ENCODE measurements around the gene DLG2. TPM values are rescaled to one million over a fixed set of nuclear protein-coding genes. Genes with fewer than 3 reads are reported as not detected.

Gene DLG2
- total and polyA plus RNA-seq, 9 of the 15 experiments (the other 6 are each of a cell fraction or from before 2014, with no cell fraction given), result 0.52 to 1.6 (median 0.95) TPM

DNA sequence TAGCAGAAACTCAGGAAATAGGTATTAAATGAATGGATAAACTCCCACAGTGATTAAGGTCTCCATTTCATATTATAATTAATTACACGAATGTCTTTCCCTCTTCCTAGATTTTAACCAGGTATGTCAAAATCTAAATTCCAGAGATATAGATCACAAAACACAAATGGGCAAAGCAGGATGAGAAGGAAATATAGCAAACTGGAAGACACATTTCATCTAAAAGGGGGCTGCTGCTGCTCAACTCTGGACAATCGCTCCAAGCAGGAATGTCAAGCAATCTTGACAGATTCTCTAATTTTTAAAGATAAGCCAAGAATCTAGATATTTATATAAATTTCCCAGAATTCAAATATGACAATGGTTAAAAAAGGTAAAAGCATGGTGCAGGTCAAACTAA lies 1786.8 kb downstream of the DLG2 start (continued):
- TF ChIP-seq PATZ1 (CRISPR knock-in tag; IDR thresholded peaks at IDR 0.05; ENCODE audit: borderline replicate concordance), result no peak
- TF ChIP-seq CEBPB (tag; IDR thresholded peaks at IDR 0.05), result no peak

GRCh38 chr11:83836883-83837654 lies 1790.1 kb downstream of the DLG2 start:
- CTCF ChIA-PET (ENCODE audit: low intra/inter-chr PET ratio), result no interaction called here
- intact Hi-C loops (cut with micrococcal nuclease), result loop anchor here (10.0 kb wide), 2 partner anchors 548 to 878 kb away; no protein-coding TSS in a partner anchor
- WGBS (ENCODE audit: insufficient coverage, low coverage, missing lambda C conversion rate), result 1% methylated on average over 10 of the region's 10 CpGs
- TF ChIP-seq, protein P1, sequence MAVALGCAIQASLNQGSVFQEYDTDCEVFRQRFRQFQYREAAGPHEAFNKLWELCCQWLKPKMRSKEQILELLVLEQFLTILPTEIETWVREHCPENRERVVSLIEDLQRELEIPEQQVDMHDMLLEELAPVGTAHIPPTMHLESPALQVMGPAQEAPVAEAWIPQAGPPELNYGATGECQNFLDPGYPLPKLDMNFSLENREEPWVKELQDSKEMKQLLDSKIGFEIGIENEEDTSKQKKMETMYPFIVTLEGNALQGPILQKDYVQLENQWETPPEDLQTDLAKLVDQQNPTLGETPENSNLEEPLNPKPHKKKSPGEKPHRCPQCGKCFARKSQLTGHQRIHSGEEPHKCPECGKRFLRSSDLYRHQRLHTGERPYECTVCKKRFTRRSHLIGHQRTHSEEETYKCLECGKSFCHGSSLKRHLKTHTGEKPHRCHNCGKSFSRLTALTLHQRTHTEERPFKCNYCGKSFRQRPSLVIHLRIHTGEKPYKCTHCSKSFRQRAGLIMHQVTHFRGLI (CRISPR knock-in tag; IDR thresholded peaks at IDR 0.05), result no peak
- TF ChIP-seq ZNF274 (IDR thresholded peaks at IDR 0.05; ENCODE audit: borderline replicate concordance, low read depth, low read length) (no peak), SMC3 (conservative IDR thresholded peaks at IDR 0.05; ENCODE audit: insufficient read depth, low read depth, low read length) (peak; percentile 40; the same call in 1 of the 2 replicates), PRMT5 (CRISPR knock-in tag; IDR thresholded peaks at IDR 0.05) (no peak), STAG1 (CRISPR knock-in tag; IDR thresholded peaks at IDR 0.05; ENCODE audit: borderline replicate concordance) (no peak), RBM25 (IDR thresholded peaks at IDR 0.05; ENCODE audit: low read depth, low read length, severe bottlenecking) (no peak), PHF20 (IDR thresholded peaks at IDR 0.05; ENCODE audit: partially characterized antibody) (no peak), CTCF (IDR thresholded peaks at IDR 0.05 in 2 of 3, conservative IDR thresholded peaks at IDR 0.05 in 1 of 3; ENCODE audit: insufficient read depth in 2 of 3, low read depth in 1 of 3, low read length in 3 of 3) (peak; percentile 58 to 63 (median 60))
- TF ChIP-seq, protein P2, sequence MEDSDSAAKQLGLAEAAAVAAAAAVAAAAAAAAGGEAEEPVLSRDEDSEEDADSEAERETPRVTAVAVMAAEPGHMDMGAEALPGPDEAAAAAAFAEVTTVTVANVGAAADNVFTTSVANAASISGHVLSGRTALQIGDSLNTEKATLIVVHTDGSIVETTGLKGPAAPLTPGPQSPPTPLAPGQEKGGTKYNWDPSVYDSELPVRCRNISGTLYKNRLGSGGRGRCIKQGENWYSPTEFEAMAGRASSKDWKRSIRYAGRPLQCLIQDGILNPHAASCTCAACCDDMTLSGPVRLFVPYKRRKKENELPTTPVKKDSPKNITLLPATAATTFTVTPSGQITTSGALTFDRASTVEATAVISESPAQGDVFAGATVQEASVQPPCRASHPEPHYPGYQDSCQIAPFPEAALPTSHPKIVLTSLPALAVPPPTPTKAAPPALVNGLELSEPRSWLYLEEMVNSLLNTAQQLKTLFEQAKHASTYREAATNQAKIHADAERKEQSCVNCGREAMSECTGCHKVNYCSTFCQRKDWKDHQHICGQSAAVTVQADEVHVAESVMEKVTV (CRISPR knock-in tag; IDR thresholded peaks at IDR 0.05), result peak; percentile 36; the same call in 1 of the 2 replicates

More at GRCh38 chr11:83836883-83837654, 1790.1 kb downstream of the DLG2 start:
- peak; percentile 88 for FAIRE-seq
- H3K4me1 ChIP-seq (replicated peaks in 1 of 2; ENCODE audit: control insufficient read depth in 2 of 2, insufficient read depth in 2 of 2, low read length in 2 of 2), result no peaks in the 10 kb centered on the region
- no peaks in the 10 kb centered on the region for H3K27me3 ChIP-seq (ENCODE audit: control insufficient read depth in 2 of 2, insufficient read depth in 2 of 2, low read length in 2 of 2)
- H3K4me3 ChIP-seq, result no peak overlapping the region
- in situ Hi-C loops (cut with MboI), result loop anchor here (25.0 kb wide), 2 partner anchors 725 to 1725 kb away; no protein-coding TSS in a partner anchor
- no peaks in the 10 kb centered on the region for H3K79me2 ChIP-seq (ENCODE audit: control insufficient read depth, insufficient read depth, low read length)
- POLR2A ChIA-PET, result interaction anchor here (0.6 to 1.0 kb wide), 3 partner anchors 11 to 143 kb away, joined by 3 to 4 read pairs (median 3); no protein-coding TSS in a partner anchor
- peak; percentile 96 for ATAC-seq
- no peaks in the 10 kb centered on the region for H4K20me1 ChIP-seq (replicated peaks; ENCODE audit: control insufficient read depth, insufficient read depth, low read length)
- H3K9me1 ChIP-seq (ENCODE audit: control insufficient read depth, insufficient read depth, low read length), result no peaks in the 10 kb centered on the region
- H2AFZ ChIP-seq (ENCODE audit: low read depth, low read length), result no peak overlapping the region
- H3K36me3 ChIP-seq (ENCODE audit: control insufficient read depth, insufficient read depth, low read length), result no peaks in the 10 kb centered on the region
- no peak overlapping the region for H3K9ac ChIP-seq (ENCODE audit: insufficient read depth in 1 of 2, low read depth in 2 of 2, low read length in 2 of 2)
- no peaks in the 10 kb centered on the region for H3K9me3 ChIP-seq (replicated peaks; ENCODE audit: control insufficient read depth, insufficient read depth, low read depth, low read length)
- DNase-seq (ENCODE audit: extremely low read depth in 1 of 4, low spot score in 3 of 4), result peak; percentile 34 to 57 (median 45)
- H3K27ac ChIP-seq (ENCODE audit: extremely low read depth, low read depth, low read length), result no peak overlapping the region
- H3K4me2 ChIP-seq (ENCODE audit: insufficient read depth, low read length), result no peak overlapping the region
- no TSS peak for BruUV-seq (replicated peaks)

Data from K562 (cell line).